IMR-90 (cell line): ENCODE measurements around the gene SEL1L.

Experiments used
- CEBPB ChIP-seq: IDR thresholded peaks from 2 replicates; pipeline ENCODE4 v1.6.1; 2012; ENCODE audit warnings: low read depth, low read length, improper control_type of control experiment
- CTCF ChIP-seq: conservative IDR thresholded peaks from 2 replicates; pipeline ENCODE4 v1.5.1; 2012; ENCODE audit warnings: mild to moderate bottlenecking, low read depth, low read length, improper control_type of control experiment
- MAFK ChIP-seq: IDR thresholded peaks from 2 replicates; pipeline ENCODE4 v1.6.1; 2012; ENCODE audit warnings: low read depth, low read length, improper control_type of control experiment
- POLR2A ChIP-seq: IDR thresholded peaks from 2 replicates; pipeline ENCODE4 v1.6.1; 2012; ENCODE audit warnings: mild to moderate bottlenecking, low read depth, low read length
- RAD21 ChIP-seq: IDR thresholded peaks from 2 replicates; pipeline ENCODE4 v1.6.1; 2012; ENCODE audit warnings: low read length, improper control_type of control experiment
- RCOR1 ChIP-seq: IDR thresholded peaks from 2 replicates; pipeline ENCODE4 v1.6.1; 2012; ENCODE audit warnings: mild to moderate bottlenecking, low read length, improper control_type of control experiment; ENCODE audit not compliant: insufficient replicate concordance
- SMC3 ChIP-seq: fragments of 150-350 bp; IDR thresholded peaks from 2 replicates; pipeline ENCODE4 v1.6.1; 2016; ENCODE audit warnings: low read depth, mild to moderate bottlenecking, antibody characterized with exemption, low read length, moderate library complexity
- USF2 ChIP-seq: fragments of 150-350 bp; IDR thresholded peaks from 2 replicates; pipeline ENCODE4 v1.6.1; 2017; ENCODE audit warnings: mild to moderate bottlenecking, antibody characterized with exemption, low read length, low read depth

- TF ChIP-seq CTCF = no peak
- no peak for TF ChIP-seq MAFK
- TF ChIP-seq POLR2A = no peak
- TF ChIP-seq RCOR1 = no peak
- TF ChIP-seq USF2 = peak; percentile 41; the same call in 1 of the 2 replicates
- no peak for TF ChIP-seq CEBPB
- TF ChIP-seq RAD21 = no peak
- TF ChIP-seq SMC3 = no peak
These were observed 22.3 kb downstream of the SEL1L start for GRCh38 chr14:81511111-81511904.
